Transverse colon (tissue), 4 donors: ENCODE measurements around the gene ZNF519. TPM values are rescaled to one million over a fixed set of nuclear protein-coding genes. Genes with fewer than 3 reads are reported as not detected.
"Not testable (repeated sequence)": the region's sequence is repeated elsewhere in the genome, so short reads cannot be mapped to it uniquely, and the experiment has no call there.

Experiments
- DNase-seq: peaks from one replicate; pipeline ENCODE4 v3.0.0-alpha.2; 2019
- H3K27ac ChIP-seq, 4 donors: fragments of 200-600 bp; sonication (generic); 2 replicates each; pipeline ENCODE4 v1.5.1; 2016 to 2018; ENCODE audit warnings: inconsistent platforms in 4 of 4
- H3K27me3 ChIP-seq: fragments of 200-600 bp; sonication (generic); 2 replicates; pipeline ENCODE4 v1.5.1; 2017; ENCODE audit warnings: inconsistent platforms
- H3K36me3 ChIP-seq, 4 donors: fragments of 200-600 bp; sonication (generic); 2 replicates each; pipeline ENCODE4 v1.5.1; 2017 to 2019; ENCODE audit warnings: inconsistent platforms in 4 of 4
- H3K4me1 ChIP-seq, 4 donors: fragments of 200-600 bp; sonication (generic); 2 replicates each; pipeline ENCODE4 v1.5.1; 2017 to 2020; ENCODE audit warnings: inconsistent platforms in 4 of 4
- H3K4me3 ChIP-seq, 4 donors: fragments of 200-600 bp; sonication (generic); 1 replicate in 1 of 4; 2 replicates in 3 of 4; pipeline versions ENCODE4 v1.5.1 to v1.6.1; 2017 to 2019; ENCODE audit warnings: inconsistent platforms in 4 of 4
- H3K9me3 ChIP-seq, 2 donors: fragments of 200-600 bp; sonication (generic); 2 replicates each; pipeline ENCODE4 v1.5.1; 2017 to 2019; ENCODE audit warnings: inconsistent platforms in 2 of 2
- WGBS, 2 donors: methylation state at CpG; one replicate each; pipeline ENCODE4 v1.1.5; 2018; ENCODE audit warnings: low coverage in 1 of 2; 5-methylcytosine and 5-hydroxymethylcytosine counted together
- in situ Hi-C, 4 donors: fragments of 200-750 bp; cut with MboI; loops; one replicate each; pipeline versions ENCODE4 v1.15.0 to v1.15.1; 2017; ENCODE audit warnings: low sequenced_read_pairs in 3 of 4, low pct_ligation_motif_present in 1 of 4, low pct_unique_long_range_greater_than_20kb in 1 of 4
- intact Hi-C: fragments of 100-400 bp; cut with DNase I; formaldehyde crosslinking; loops from one replicate; pipeline ENCODE4 v1.15.1; 2023; ENCODE audit warnings: low total_unique reads
- total RNA-seq, 4 donors: library from RNA; depleted of rRNA; stranded (reverse); fragments of >200 nt; gene quantifications; one replicate each; pipeline ENCODE4 v1.1.0, GENCODE V29; 2016

The ZNF519 gene
- total RNA-seq, 4 donors from 2014 or later = 1.2 to 15.3 (median 4.5) TPM

- intact Hi-C loops, H3K4me3 ChIP-seq, DNase-seq, in situ Hi-C loops, H3K36me3 ChIP-seq, H3K4me1 ChIP-seq, H3K9me3 ChIP-seq, H3K27me3 ChIP-seq, H3K27ac ChIP-seq: not testable (repeated sequence)
- WGBS, 2 donors = 55% methylated on average over 8 of the region's 8 CpGs; no CpG with 5 or more reads in 1 of the 2 donors
These were observed 19.4 kb upstream of the ZNF519 start for GRCh38 chr18:14151564-14152113.

GRCh38 chr18:14150766-14151165 lies 18.5 kb upstream of the ZNF519 start:
- H3K9me3 ChIP-seq, H3K4me3 ChIP-seq, H3K36me3 ChIP-seq, intact Hi-C loops, in situ Hi-C loops, H3K27ac ChIP-seq, H3K27me3 ChIP-seq, DNase-seq, H3K4me1 ChIP-seq: not testable (repeated sequence)
- 91% methylated on average over 11 of the region's 11 CpGs; no CpG with 5 or more reads in 1 of the 2 donors for WGBS, 2 donors

GRCh38 chr18:14149916-14150420 lies 17.7 kb upstream of the ZNF519 start:
- WGBS, 2 donors = 93% methylated on average over 12 of the region's 20 CpGs; no CpG with 5 or more reads in 1 of the 2 donors

GRCh38 chr18:14149121-14149850 lies 17.1 kb upstream of the ZNF519 start:
- H3K4me1 ChIP-seq, DNase-seq, in situ Hi-C loops, H3K9me3 ChIP-seq, H3K4me3 ChIP-seq, H3K27ac ChIP-seq, H3K36me3 ChIP-seq, H3K27me3 ChIP-seq, intact Hi-C loops: not testable (repeated sequence)
- WGBS, 2 donors = 60 to 81% methylated on average over 1 to 8 of the region's 9 CpGs

More at GRCh38 chr18:14149916-14150420, 17.7 kb upstream of the ZNF519 start:
- H3K36me3 ChIP-seq, intact Hi-C loops, H3K27me3 ChIP-seq, H3K4me3 ChIP-seq, H3K27ac ChIP-seq, H3K9me3 ChIP-seq, DNase-seq, H3K4me1 ChIP-seq, in situ Hi-C loops: not testable (repeated sequence)

- H3K27ac ChIP-seq, H3K27me3 ChIP-seq, H3K9me3 ChIP-seq, H3K4me1 ChIP-seq, H3K36me3 ChIP-seq, intact Hi-C loops, H3K4me3 ChIP-seq, in situ Hi-C loops, DNase-seq: not testable (repeated sequence)
- WGBS, 2 donors = 77% methylated on average over 24 of the region's 24 CpGs; no CpG with 5 or more reads in 1 of the 2 donors
These were observed 16.0 kb upstream of the ZNF519 start for GRCh38 chr18:14147935-14148865.

- H3K9me3 ChIP-seq, H3K36me3 ChIP-seq, in situ Hi-C loops, DNase-seq, H3K4me1 ChIP-seq, H3K27ac ChIP-seq, intact Hi-C loops, H3K4me3 ChIP-seq, H3K27me3 ChIP-seq: not testable (repeated sequence)
- whole genome bisulfite sequencing, 2 donors = 90 to 91% methylated on average over 2 to 21 of the region's 23 CpGs
These were observed 14.5 kb upstream of the ZNF519 start for GRCh38 chr18:14146771-14147170.

GRCh38 chr18:14145581-14146338 lies 13.5 kb upstream of the ZNF519 start:
- H3K27me3 ChIP-seq, intact Hi-C loops, in situ Hi-C loops, H3K36me3 ChIP-seq, H3K4me3 ChIP-seq, H3K27ac ChIP-seq, H3K9me3 ChIP-seq, DNase-seq, H3K4me1 ChIP-seq: not testable (repeated sequence)
- WGBS, 2 donors = 80% methylated on average over 19 of the region's 19 CpGs; no CpG with 5 or more reads in 1 of the 2 donors

- in situ Hi-C loops, H3K36me3 ChIP-seq, H3K27me3 ChIP-seq, H3K27ac ChIP-seq, H3K4me3 ChIP-seq, H3K9me3 ChIP-seq, intact Hi-C loops, H3K4me1 ChIP-seq, DNase-seq: not testable (repeated sequence)
- WGBS, 2 donors = 88% methylated on average over 5 of the region's 6 CpGs; no CpG with 5 or more reads in 1 of the 2 donors
These were observed 12.8 kb upstream of the ZNF519 start for GRCh38 chr18:14145021-14145420.
